SK-N-SH (cell line): ENCODE data around the gene RPN1. TPM values are rescaled to one million over a fixed set of nuclear protein-coding genes. Genes with fewer than 3 reads are reported as not detected.
A peak's percentile ranks its signal among the peaks of the same experiment; 100 is the strongest.

Experiments used
- CTCF ChIA-PET: fragments of 300-600, 350-600 bp; formaldehyde crosslinking; extraction: SDS; loops from one replicate; lab custom pipeline; 2021; lab: Yijun Ruan, JAX
- POLR2A ChIA-PET: fragments of 350-600 bp; sonication (Branson Sonifier 250); formaldehyde crosslinking; extraction: SDS; loops from one replicate; lab custom pipeline; 2020; ENCODE audit warnings: antibody characterized with exemption, inconsistent platforms; lab: Yijun Ruan, JAX
- DNase-seq: peaks from one replicate; pipeline ENCODE4 v3.0.0; 2012
- H2AFZ ChIP-seq: fragments of 200-600 bp; sonication (generic); 2 replicates; pipeline ENCODE4 v1.8.1; 2016; ENCODE audit warnings: antibody characterized with exemption, mild to moderate bottlenecking, low read depth
- H3F3A ChIP-seq: fragments of 200-600 bp; sonication (generic); replicated peaks from 2 replicates; pipeline ENCODE3; 2016; ENCODE audit warnings: antibody characterized with exemption, mild to moderate bottlenecking; ENCODE audit not compliant: insufficient read depth
- H3K27ac ChIP-seq, 2 experiments: fragments of 200-500 bp in 1 of 2; fragments of 200-600 bp in 1 of 2; sonication (Bioruptor generic) in 1 of 2; sonication (generic), shearing (Covaris generic) in 1 of 2; 2 replicates each; pipeline versions ENCODE4 v1.5.1 to v1.6.1; 2014 to 2016; ENCODE audit warnings: low read depth in 2 of 2, inconsistent platforms in 1 of 2, low read length in 1 of 2, mild to moderate bottlenecking in 1 of 2, mixed read lengths in 1 of 2
- H3K27me3 ChIP-seq: fragments of 200-600 bp; sonication (generic), shearing (Covaris generic); 2 replicates; pipeline ENCODE4 v1.6.1; 2016; ENCODE audit warnings: mixed run types; ENCODE audit not compliant: insufficient read depth
- H3K36me3 ChIP-seq, 2 experiments: fragments of 200-500 bp in 1 of 2; fragments of 200-600 bp in 1 of 2; sonication (Bioruptor generic) in 1 of 2; sonication (generic) in 1 of 2; replicated peaks in 1 of 2; 2 replicates each; pipeline versions ENCODE3 to v1.5.1; 2014 to 2016; ENCODE audit warnings: low read length in 1 of 2, mild to moderate bottlenecking in 1 of 2; ENCODE audit not compliant: insufficient read depth in 2 of 2, control insufficient read depth in 1 of 2
- H3K4me1 ChIP-seq, 2 experiments: fragments of 200-500 bp in 1 of 2; fragments of 200-600 bp in 1 of 2; sonication (Bioruptor generic) in 1 of 2; sonication (generic), shearing (Covaris generic) in 1 of 2; 2 replicates each; pipeline versions ENCODE4 v1.5.1 to v1.6.1; 2014 to 2016; ENCODE audit warnings: low read depth in 1 of 2, low read length in 1 of 2, mixed run types in 1 of 2; ENCODE audit not compliant: insufficient read depth in 2 of 2, control insufficient read depth in 1 of 2
- H3K4me2 ChIP-seq: fragments of 200-600 bp; sonication (generic), shearing (Covaris generic); 2 replicates; pipeline ENCODE4 v1.6.1; 2017; ENCODE audit warnings: mixed run types
- H3K4me3 ChIP-seq, 2 experiments: fragments of 200-500 bp in 1 of 2; fragments of 200-600 bp in 1 of 2; sonication (Bioruptor generic) in 1 of 2; sonication (generic), shearing (Covaris generic) in 1 of 2; 2 replicates each; pipeline versions ENCODE4 v1.5.1 to v1.8.1; 2014 to 2016; ENCODE audit warnings: low read depth in 2 of 2, inconsistent platforms in 1 of 2, low read length in 1 of 2, mild to moderate bottlenecking in 1 of 2, mixed read lengths in 1 of 2, moderate library complexity in 1 of 2
- H3K79me2 ChIP-seq: fragments of 200-600 bp; sonication (generic); 2 replicates; pipeline ENCODE4 v1.8.1; 2017; ENCODE audit warnings: mild to moderate bottlenecking; ENCODE audit not compliant: insufficient read depth
- H3K9ac ChIP-seq: fragments of 200-600 bp; sonication (generic); 2 replicates; pipeline ENCODE4 v1.6.1; 2017; ENCODE audit warnings: mixed run types
- H3K9me2 ChIP-seq: fragments of 200-600 bp; sonication (generic); 2 replicates; pipeline ENCODE4 v1.6.1; 2017; ENCODE audit warnings: mixed run types
- H3K9me3 ChIP-seq: fragments of 200-600 bp; sonication (generic); 2 replicates; pipeline ENCODE4 v1.6.1; 2017; ENCODE audit warnings: mixed run types, mild to moderate bottlenecking, moderate library complexity
- H4K20me1 ChIP-seq: fragments of 200-600 bp; sonication (generic); 2 replicates; pipeline ENCODE4 v1.6.1; 2017; ENCODE audit warnings: mild to moderate bottlenecking, mixed run types; ENCODE audit not compliant: insufficient read depth
- CHD2 ChIP-seq: fragments of 150-350 bp; IDR thresholded peaks from 2 replicates; pipeline ENCODE4 v1.6.1; 2018; ENCODE audit warnings: low read length; ENCODE audit not compliant: partially characterized antibody
- CTCF ChIP-seq: fragments of 200-600 bp; sonication (generic); IDR thresholded peaks from 2 replicates; pipeline ENCODE4 v1.6.1; 2017; ENCODE audit warnings: antibody characterized with exemption, mild to moderate bottlenecking, moderate library complexity
- EZH2phosphoT487 ChIP-seq: fragments of 200-600 bp; sonication (generic); IDR thresholded peaks from 2 replicates; pipeline ENCODE4 v1.6.1; 2017; ENCODE audit warnings: low read depth, mixed run types, mild to moderate bottlenecking, antibody characterized with exemption, moderate library complexity, borderline replicate concordance
- FOSL2 ChIP-seq: IDR thresholded peaks from 2 replicates; pipeline ENCODE4 v1.4.0; 2012; ENCODE audit warnings: low read depth, mild to moderate bottlenecking, moderate library complexity, borderline replicate concordance
- GABPA ChIP-seq: IDR thresholded peaks from 2 replicates; pipeline ENCODE4 v1.4.0; 2012; ENCODE audit warnings: low read depth, mild to moderate bottlenecking
- GATA2 ChIP-seq: sonication (generic); formaldehyde crosslinking; IDR thresholded peaks from 2 replicates; pipeline ENCODE4 v1.5.0; 2020; ENCODE audit warnings: mild to moderate bottlenecking, missing genetic modification reagents
- MAX ChIP-seq: IDR thresholded peaks from 2 replicates; pipeline ENCODE4 v1.4.0; 2012; ENCODE audit warnings: low read depth
- MXI1 ChIP-seq: IDR thresholded peaks from 2 replicates; pipeline ENCODE4 v1.6.1; 2012; ENCODE audit warnings: mild to moderate bottlenecking, low read depth, low read length, improper control_type of control experiment
- NFIC ChIP-seq: IDR thresholded peaks from 2 replicates; pipeline ENCODE4 v1.4.0; 2012; ENCODE audit warnings: borderline replicate concordance
- NRF1 ChIP-seq: IDR thresholded peaks from 2 replicates; pipeline ENCODE4 v1.6.1; 2012; ENCODE audit warnings: low read depth, mild to moderate bottlenecking, low read length
- POLR2AphosphoS5 ChIP-seq: IDR thresholded peaks from 2 replicates; pipeline ENCODE4 v1.6.1; 2012; ENCODE audit warnings: low read depth, low read length
- RAD21 ChIP-seq: IDR thresholded peaks from 2 replicates; pipeline ENCODE4 v1.6.1; 2012; ENCODE audit warnings: mild to moderate bottlenecking, low read length
- RCOR1 ChIP-seq: fragments of 150-350 bp; IDR thresholded peaks from 2 replicates; pipeline ENCODE4 v1.6.1; 2017; ENCODE audit warnings: antibody characterized with exemption, low read length
- REST ChIP-seq: IDR thresholded peaks from 2 replicates; pipeline ENCODE4 v1.6.1; 2012; ENCODE audit warnings: mild to moderate bottlenecking, low read depth, low read length, moderate library complexity
- SIN3A ChIP-seq: IDR thresholded peaks from 2 replicates; pipeline ENCODE4 v1.6.1; 2012; ENCODE audit warnings: low read depth, mild to moderate bottlenecking, low read length, moderate library complexity, borderline replicate concordance
- SMC3 ChIP-seq: IDR thresholded peaks from 2 replicates; pipeline ENCODE4 v1.6.1; 2012; ENCODE audit warnings: low read depth, low read length, improper control_type of control experiment
- TAF1 ChIP-seq: IDR thresholded peaks from 2 replicates; pipeline ENCODE4 v1.6.1; 2012; ENCODE audit warnings: low read depth, mild to moderate bottlenecking, low read length, moderate library complexity, borderline replicate concordance
- USF1 ChIP-seq: IDR thresholded peaks from 2 replicates; pipeline ENCODE4 v1.4.0; 2012; ENCODE audit warnings: low read depth, borderline replicate concordance
- YY1 ChIP-seq: IDR thresholded peaks from 2 replicates; pipeline ENCODE4 v1.4.0; 2012; ENCODE audit warnings: low read depth, mild to moderate bottlenecking
- WGBS: methylation state at CpG from one replicate; pipeline ENCODE4 v1.1.6; 2017; ENCODE audit warnings: low lambda C conversion rate; 5-methylcytosine and 5-hydroxymethylcytosine counted together
- polyA plus RNA-seq, 3 experiments: library from polyadenylated mRNA; depleted of rRNA; stranded (reverse); fragments of >200 nt; gene quantifications; 2 replicates each; pipeline ENCODE4 v1.2.3, GENCODE V29; 2012

The RPN1 gene
- polyA plus RNA-seq, 1 of the 3 experiments (the other 2 are of a cell fraction), result 162 TPM

GRCh38 chr3:128617557-128618397, 32.8 kb downstream of the RPN1 start:
- peak; percentile 100 for DNase-seq
- no peak overlapping the region for H2AFZ ChIP-seq
- H3K79me2 ChIP-seq, result peaks cover 39% of the 10 kb centered on the region
- H3K27me3 ChIP-seq, result no peaks in the 10 kb centered on the region
- peaks cover 29% of the 10 kb centered on the region for H3F3A ChIP-seq
- H3K9me3 ChIP-seq, result no peaks in the 10 kb centered on the region
- no peaks in the 10 kb centered on the region for H3K9me2 ChIP-seq
- no peaks in the 10 kb centered on the region for H4K20me1 ChIP-seq
- H3K4me1 ChIP-seq, result peaks cover 15% of the 10 kb centered on the region in 2 experiments
- TF ChIP-seq REST (0 out of 2 replicates have a peak, but pooled peaks have one; percentile 5), GATA2 (CRISPR knock-in tag) (peak; percentile 76), TAF1 (peak; percentile 76; the same call in 1 of the 2 replicates), MAX (peak; percentile 78; the same call in 1 of the 2 replicates), YY1 (0 out of 2 replicates have a peak, but pooled peaks have one; percentile 45), USF1 (peak; percentile 64; the same call in 1 of the 2 replicates), CHD2 (no peak), RCOR1 (peak; percentile 32; the same call in 1 of the 2 replicates), GABPA (0 out of 2 replicates have a peak, but pooled peaks have one; percentile 20), NRF1 (peak; percentile 94), FOSL2 (peak; percentile 7; the same call in 1 of the 2 replicates), RAD21 (peak; percentile 76), SMC3 (peak; percentile 45), MXI1 (peak; percentile 72), SIN3A (no peak; the same call in 1 of the 2 replicates), NFIC (no peak), CTCF (peak; percentile 92), EZH2phosphoT487 (no peak), POLR2AphosphoS5 (peak; percentile 37; the same call in 1 of the 2 replicates)
- TF ChIP-seq, all 33 proteins: peak for 15
- ChIA-PET CTCF (interaction anchor here (0.6 to 5.0 kb wide), 79 partner anchors 10 to 628 kb away, joined by 3 to 53 read pairs (median 4); partner anchors contain the start of gene RPN1), POLR2A (interaction anchor here (0.5 to 1.3 kb wide), 4 partner anchors 33 to 525 kb away, joined by 3 to 5 read pairs (median 3); partner anchors contain the start of genes RAB43 and RPN1)
- H3K36me3 ChIP-seq, result peaks cover 11 to 29% of the 10 kb centered on the region in 2 experiments
- H3K4me3 ChIP-seq, result peak overlapping the region; percentile 78 to 88
- 1% methylated on average over 34 of the region's 61 CpGs for WGBS
- peak overlapping the region; percentile 91 for H3K4me2 ChIP-seq
- peak overlapping the region; percentile 74 for H3K9ac ChIP-seq
- peak overlapping the region; percentile 79 to 89; a peak in 3 of 4 replicates for H3K27ac ChIP-seq
